ENCODE measurements around the gene MYBBP1A. TPM values are rescaled to one million over a fixed set of nuclear protein-coding genes. Genes with fewer than 3 reads are reported as not detected.

MYBBP1A gene
- polyA plus RNA-seq, 2 of the 4 experiments (the other 2 are of a cell fraction), result 42.9 to 95.1 TPM

GRCh38 chr17:4548721-4549531 is 6.3 kb downstream of the MYBBP1A start:
- Histone ChIP-seq H3K9me3 (no peaks in the 10 kb centered on the region), H3K4me2 (no peak overlapping the region), H3K4me1 (peaks cover 21% of the 10 kb centered on the region), H3K27ac (no peak overlapping the region; a peak in 1 of 6 replicates), H3K4me3 (no peak overlapping the region)
- ChIA-PET POLR2A (interaction anchor here (0.6 kb wide), 2 partner anchors 147 to 276 kb away, joined by 4 to 6 read pairs; no protein-coding TSS in a partner anchor), CTCF (interaction anchor here (1.1 to 13.0 kb wide), 5 partner anchors 8 to 128 kb away, joined by 3 to 99 read pairs (median 6); no protein-coding TSS in a partner anchor)
- FAIRE-seq (no peak), DNase-seq (ENCODE audit: low read depth in 1 of 2, low spot score in 1 of 2) (no peak), ATAC-seq (no peak)
- 85% methylated on average over 20 of the region's 24 CpGs for WGBS (ENCODE audit: missing lambda C conversion rate)
- no peak for TF ChIP-seq EHF (CRISPR knock-in tag; IDR thresholded peaks at IDR 0.05)
- TF ChIP-seq MAX (IDR thresholded peaks at IDR 0.05), result no peak
- TF ChIP-seq RFX5 (IDR thresholded peaks at IDR 0.05), result no peak
- no peak for TF ChIP-seq HES2 (IDR thresholded peaks at IDR 0.05)
- no peak for TF ChIP-seq FOSB (CRISPR knock-in tag; IDR thresholded peaks at IDR 0.05)
- no peak for TF ChIP-seq BHLHE40 (IDR thresholded peaks at IDR 0.05; ENCODE audit: low read depth, low read length)

- Histone ChIP-seq H3K4me1 (peaks cover 16% of the 10 kb centered on the region; the same call in 1 of the 3 replicates), H3K4me2 (no peak overlapping the region), H3K4me3 (no peak overlapping the region), H3K27ac (no peak overlapping the region), H3K9me3 (no peaks in the 10 kb centered on the region)
- no peak for DNase-seq (ENCODE audit: low read depth in 1 of 2, low spot score in 1 of 2)
- ChIA-PET CTCF (interaction anchor here (1.2 to 13.0 kb wide), 4 partner anchors 14 to 127 kb away, joined by 4 to 99 read pairs (median 5); no protein-coding TSS in a partner anchor), POLR2A (no interaction called here)
- WGBS (ENCODE audit: missing lambda C conversion rate), result 96% methylated on average over 16 of the region's 18 CpGs
- no peak for ATAC-seq
- no peak for FAIRE-seq
- no peak for TF ChIP-seq CBX8 (IDR thresholded peaks at IDR 0.05)
- TF ChIP-seq HOXA7 (CRISPR knock-in tag; IDR thresholded peaks at IDR 0.05), result no peak
- no peak for TF ChIP-seq MYC (IDR thresholded peaks at IDR 0.05; ENCODE audit: borderline replicate concordance, low read length)
- TF ChIP-seq GATA3 (IDR thresholded peaks at IDR 0.05; ENCODE audit: borderline replicate concordance), result no peak
- TF ChIP-seq RCOR1 (IDR thresholded peaks at IDR 0.05; ENCODE audit: low read depth, low read length), result no peak
- TF ChIP-seq ESRRA (IDR thresholded peaks at IDR 0.05; ENCODE audit: borderline replicate concordance, low read length), result no peak
- TF ChIP-seq RNF2 (IDR thresholded peaks at IDR 0.05; ENCODE audit: borderline replicate concordance, low read depth), result no peak
- no peak for TF ChIP-seq HEYL (CRISPR knock-in tag; IDR thresholded peaks at IDR 0.05)
- no peak for TF ChIP-seq HOXB5 (CRISPR knock-in tag; IDR thresholded peaks at IDR 0.05)
- TF ChIP-seq FOSL2 (IDR thresholded peaks at IDR 0.05), result no peak
- no peak for TF ChIP-seq FOSL2 (CRISPR knock-in tag; IDR thresholded peaks at IDR 0.05)
- TF ChIP-seq EHF (CRISPR knock-in tag; IDR thresholded peaks at IDR 0.05), result no peak
- TF ChIP-seq CEBPB (IDR thresholded peaks at IDR 0.05), result no peak
Measured at GRCh38 chr17:4548061-4548461, 7.1 kb downstream of the MYBBP1A start.

- 92% methylated on average over 17 of the region's 17 CpGs for WGBS (ENCODE audit: missing lambda C conversion rate)
- Histone ChIP-seq H3K9me3 (no peaks in the 10 kb centered on the region), H3K4me1 (peaks cover 16% of the 10 kb centered on the region; the same call in 1 of the 3 replicates), H3K4me2 (no peak overlapping the region), H3K4me3 (no peak overlapping the region), H3K27ac (no peak overlapping the region)
- no peak for ATAC-seq
- no peak for FAIRE-seq
- POLR2A ChIA-PET, result no interaction called here
- TF ChIP-seq RFX5 (IDR thresholded peaks at IDR 0.05) (no peak), KDM5A (IDR thresholded peaks at IDR 0.05) (no peak), CHD4 (IDR thresholded peaks at IDR 0.05; ENCODE audit: borderline replicate concordance) (no peak), E2F6 (IDR thresholded peaks at IDR 0.05; ENCODE audit: borderline replicate concordance, low read depth) (no peak), NPAS2 (CRISPR knock-in tag; IDR thresholded peaks at IDR 0.05; ENCODE audit: borderline replicate concordance) (no peak), MYC (IDR thresholded peaks at IDR 0.05; ENCODE audit: borderline replicate concordance, low read length) (no peak), RCOR1 (IDR thresholded peaks at IDR 0.05; ENCODE audit: low read depth, low read length) (no peak), MAX (IDR thresholded peaks at IDR 0.05) (no peak), CTCF (IDR thresholded peaks at IDR 0.05) (no peak), ESRRA (IDR thresholded peaks at IDR 0.05; ENCODE audit: borderline replicate concordance, low read length) (no peak)
- no peak for DNase-seq (ENCODE audit: low read depth in 1 of 2, low spot score in 1 of 2)
- CTCF ChIA-PET, result interaction anchor here (0.6 to 13.0 kb wide), 6 partner anchors 11 to 515 kb away, joined by 3 to 99 read pairs (median 4); no protein-coding TSS in a partner anchor
Measured at GRCh38 chr17:4547118-4547906, 7.9 kb downstream of the MYBBP1A start.
